OCI-LY3 (cell line): ENCODE results near the gene OR10A3.

Source experiments
- H2AFZ ChIP-seq: fragments of 200-600, 300-600 bp; shearing (Covaris generic); 2 replicates; pipeline ENCODE4 v1.6.0; 2014; ENCODE audit warnings: antibody characterized with exemption, low read depth, low read length
- H3K27ac ChIP-seq: fragments of 200-600, 300-600 bp; sonication (generic); 2 replicates; pipeline ENCODE4 v1.5.1; 2014; ENCODE audit warnings: mild to moderate bottlenecking, low read length, moderate library complexity, mixed read lengths
- H3K27me3 ChIP-seq: fragments of 200-600, 300-600 bp; sonication (generic); 2 replicates; pipeline ENCODE4 v1.6.1; 2014; ENCODE audit warnings: low read depth, low read length, mixed read lengths
- H3K36me3 ChIP-seq: fragments of 200-600, 300-600 bp; sonication (generic); replicated peaks from 2 replicates; pipeline ENCODE3; 2014; ENCODE audit warnings: low read depth, low read length, mixed read lengths
- H3K4me1 ChIP-seq: fragments of 300-600, 200-600 bp; sonication (generic); 2 replicates; pipeline ENCODE4 v1.6.1; 2014; ENCODE audit warnings: low read length, mixed read lengths
- H3K4me2 ChIP-seq: fragments of 200-600, 300-600 bp; sonication (generic); 2 replicates; pipeline ENCODE4 v1.6.1; 2014; ENCODE audit warnings: low read length, mixed read lengths
- H3K4me3 ChIP-seq: fragments of 300-600, 200-600 bp; sonication (generic); 2 replicates; pipeline ENCODE4 v1.5.1; 2014; ENCODE audit warnings: antibody characterized with exemption, mild to moderate bottlenecking, low read length, moderate library complexity
- H3K79me2 ChIP-seq: fragments of 300-600, 200-600 bp; shearing (Covaris generic); 2 replicates; pipeline ENCODE4 v1.6.1; 2014; ENCODE audit warnings: mild to moderate bottlenecking, low read length, mixed read lengths
- H3K9ac ChIP-seq: fragments of 300-600, 200-600 bp; shearing (Covaris generic); 2 replicates; pipeline ENCODE4 v1.6.0; 2014; ENCODE audit warnings: mild to moderate bottlenecking, low read length, moderate library complexity
- H3K9me3 ChIP-seq: fragments of 200-600, 300-600 bp; shearing (Covaris generic); 2 replicates; pipeline ENCODE4 v1.6.1; 2014; ENCODE audit warnings: low read length, mixed read lengths; ENCODE audit not compliant: insufficient read depth
- H4K20me1 ChIP-seq: fragments of 200-600, 300-600 bp; sonication (generic); 2 replicates; pipeline ENCODE4 v1.6.1; 2016; ENCODE audit warnings: low read length, mixed read lengths; ENCODE audit not compliant: insufficient read depth
- CTCF ChIP-seq: fragments of 200-600, 300-600 bp; sonication (generic); IDR thresholded peaks from 2 replicates; pipeline ENCODE4 v1.5.1; 2014; ENCODE audit warnings: antibody characterized with exemption, low read length, low read depth
- EZH2phosphoT487 ChIP-seq: fragments of 200-600 bp; shearing (Covaris generic); IDR thresholded peaks from 2 replicates; pipeline ENCODE4 v1.6.1; 2018; ENCODE audit warnings: antibody characterized with exemption, mixed run types, low read depth

The OR10A3 gene

GRCh38 chr11:7894251-7894650 is 47.3 kb downstream of the OR10A3 start:
- Histone ChIP-seq H3K27ac (no peak overlapping the region), H3K4me1 (peaks cover 33% of the 10 kb centered on the region), H3K27me3 (no peaks in the 10 kb centered on the region), H3K4me3 (no peak overlapping the region), H3K79me2 (no peaks in the 10 kb centered on the region), H3K9ac (no peak overlapping the region), H3K36me3 (no peaks in the 10 kb centered on the region), H4K20me1 (no peaks in the 10 kb centered on the region), H3K9me3 (no peaks in the 10 kb centered on the region), H2AFZ (no peak overlapping the region), H3K4me2 (no peak overlapping the region)
- TF ChIP-seq CTCF, result no peak
- no peak for TF ChIP-seq EZH2phosphoT487

- H3K9me3 ChIP-seq, result no peaks in the 10 kb centered on the region
- H3K27ac ChIP-seq, result no peak overlapping the region
- H3K36me3 ChIP-seq, result no peaks in the 10 kb centered on the region
- TF ChIP-seq EZH2phosphoT487, result no peak
- no peak for TF ChIP-seq CTCF
- H4K20me1 ChIP-seq, result no peaks in the 10 kb centered on the region
- no peak overlapping the region for H2AFZ ChIP-seq
- no peak overlapping the region for H3K4me2 ChIP-seq
- no peaks in the 10 kb centered on the region for H3K27me3 ChIP-seq
- no peak overlapping the region for H3K9ac ChIP-seq
- H3K79me2 ChIP-seq, result no peaks in the 10 kb centered on the region
- peaks cover 33% of the 10 kb centered on the region for H3K4me1 ChIP-seq
- H3K4me3 ChIP-seq, result no peak overlapping the region
These were observed 47.7 kb downstream of the OR10A3 start for GRCh38 chr11:7893796-7894195.

GRCh38 chr11:7892840-7893254 is 48.7 kb downstream of the OR10A3 start:
- Histone ChIP-seq H3K27me3 (no peaks in the 10 kb centered on the region), H3K79me2 (no peaks in the 10 kb centered on the region), H3K4me3 (peak overlapping the region; percentile 65), H3K36me3 (no peaks in the 10 kb centered on the region), H3K9me3 (no peaks in the 10 kb centered on the region), H3K27ac (no peak overlapping the region), H4K20me1 (no peaks in the 10 kb centered on the region), H3K9ac (peak overlapping the region; percentile 59), H2AFZ (peak overlapping the region; percentile 100), H3K4me2 (peak overlapping the region; percentile 75), H3K4me1 (peaks cover 33% of the 10 kb centered on the region)
- TF ChIP-seq EZH2phosphoT487 (no peak), CTCF (peak; percentile 83)

- H3K9ac ChIP-seq, result peak overlapping the region; percentile 59
These were observed 49.3 kb downstream of the OR10A3 start for GRCh38 chr11:7892059-7892699.

More at GRCh38 chr11:7892059-7892699, 49.3 kb downstream of the OR10A3 start:
- H3K36me3 ChIP-seq, result no peaks in the 10 kb centered on the region
- H4K20me1 ChIP-seq, result no peaks in the 10 kb centered on the region
- no peaks in the 10 kb centered on the region for H3K79me2 ChIP-seq
- H3K27ac ChIP-seq, result no peak overlapping the region
- H3K4me1 ChIP-seq, result peaks cover 33% of the 10 kb centered on the region
- no peaks in the 10 kb centered on the region for H3K9me3 ChIP-seq
- TF ChIP-seq EZH2phosphoT487, result no peak
- H3K27me3 ChIP-seq, result no peaks in the 10 kb centered on the region
- peak overlapping the region; percentile 100 for H2AFZ ChIP-seq
- H3K4me2 ChIP-seq, result peak overlapping the region; percentile 75
- peak overlapping the region; percentile 65 for H3K4me3 ChIP-seq
